Measurements from ENCODE around the gene N4BP2L2. TPM values are rescaled to one million over a fixed set of nuclear protein-coding genes. Genes with fewer than 3 reads are reported as not detected.

The N4BP2L2 gene
- total RNA-seq, 1 experiment from 2014 or later = 92.7 TPM

- ChIA-PET POLR2A (no interaction called here), RAD21 (ENCODE audit: low non-redundant PET in 1 of 2, low total read pairs in 2 of 2, uncharacterized antibody in 2 of 2, unreplicated experiment in 2 of 2) (no interaction called here), CTCF (interaction anchor here (0.9 kb wide), 1 partner anchor 589 kb away, joined by 3 read pairs; no protein-coding TSS in a partner anchor)
- no peak for DNase-seq (ENCODE audit: low read depth, low spot score)
- no peak overlapping the region for H2AFZ ChIP-seq (ENCODE audit: low read depth, low read length, poor library complexity, severe bottlenecking)
- no peaks in the 10 kb centered on the region for H3K9me3 ChIP-seq (ENCODE audit: control insufficient read depth in 1 of 2, insufficient read depth in 1 of 2, low read depth in 1 of 2, low read length in 2 of 2)
- H3K9ac ChIP-seq (ENCODE audit: low read length) = no peak overlapping the region
- H3K27ac ChIP-seq (ENCODE audit: low read depth, low read length) = no peak overlapping the region
- TF ChIP-seq CBX3 (IDR thresholded peaks at IDR 0.05; ENCODE audit: low read depth) = no peak
- TF ChIP-seq EGR1 (IDR thresholded peaks at IDR 0.05; ENCODE audit: low read depth) = no peak
- TF ChIP-seq POLR2A (IDR thresholded peaks at IDR 0.05; ENCODE audit: borderline replicate concordance, extremely low read depth, insufficient read depth, insufficient read length) = no peak
- TF ChIP-seq JUND (IDR thresholded peaks at IDR 0.05) = no peak
- intact Hi-C loops (cut with micrococcal nuclease) = no loop called here
- no peaks in the 10 kb centered on the region for H3K27me3 ChIP-seq (ENCODE audit: insufficient read depth, low read length)
- H4K20me1 ChIP-seq (ENCODE audit: insufficient read depth) = no peaks in the 10 kb centered on the region
- H3K79me2 ChIP-seq (ENCODE audit: insufficient read depth, low read length) = no peaks in the 10 kb centered on the region
- no peak overlapping the region for H3K4me2 ChIP-seq (ENCODE audit: low read length)
- no peak overlapping the region for H3K4me3 ChIP-seq (replicated peaks in 1 of 2; ENCODE audit: low read depth in 1 of 2, low read length in 2 of 2)
- H3K9me2 ChIP-seq (ENCODE audit: insufficient read depth) = no peaks in the 10 kb centered on the region
- TSS peak; percentile 7 for BruUV-seq (replicated peaks)
- no peaks in the 10 kb centered on the region for H3K4me1 ChIP-seq (ENCODE audit: control insufficient read depth in 1 of 2, insufficient read depth in 2 of 2, low read length in 2 of 2)
- no peaks in the 10 kb centered on the region for H3K36me3 ChIP-seq (ENCODE audit: control insufficient read depth in 1 of 2, insufficient read depth in 2 of 2, low read length in 2 of 2)
- ATAC-seq = no peak
Observed at GRCh38 chr13:32499538-32500210, 38.9 kb downstream of the N4BP2L2 start.

GRCh38 chr13:32497589-32497988, 41.0 kb downstream of the N4BP2L2 start:
- intact Hi-C loops (cut with micrococcal nuclease) = no loop called here
- no peak for ATAC-seq
- TF ChIP-seq ZBTB33 (IDR thresholded peaks at IDR 0.05; ENCODE audit: extremely low read depth, insufficient replicate concordance, low read length) (no peak), EGR1 (IDR thresholded peaks at IDR 0.05; ENCODE audit: low read depth) (no peak), YY1 (IDR thresholded peaks at IDR 0.05; ENCODE audit: extremely low read depth, insufficient replicate concordance, low read depth, low read length) (no peak), SIN3A (IDR thresholded peaks at IDR 0.05; ENCODE audit: low read depth) (no peak), CBX3 (IDR thresholded peaks at IDR 0.05; ENCODE audit: low read depth) (no peak), CTCF (IDR thresholded peaks at IDR 0.05 in 2 of 3, conservative IDR thresholded peaks at IDR 0.05 in 1 of 3; ENCODE audit: borderline replicate concordance in 1 of 3, insufficient read depth in 1 of 3, low read depth in 2 of 3, low read length in 2 of 3) (no peak), REST (IDR thresholded peaks at IDR 0.05; ENCODE audit: low read depth) (no peak), POLR2AphosphoS5 (IDR thresholded peaks at IDR 0.05; ENCODE audit: low read depth, low read length) (no peak), JUND (IDR thresholded peaks at IDR 0.05) (no peak), SP1 (IDR thresholded peaks at IDR 0.05; ENCODE audit: low read depth) (no peak), ELF1 (IDR thresholded peaks at IDR 0.05; ENCODE audit: borderline replicate concordance, low read depth) (no peak)

More at GRCh38 chr13:32497589-32497988, 41.0 kb downstream of the N4BP2L2 start:
- no TSS peak for BruUV-seq (replicated peaks)
- Histone ChIP-seq H2AFZ (ENCODE audit: low read depth, low read length, poor library complexity, severe bottlenecking) (no peak overlapping the region), H3K4me2 (ENCODE audit: low read length) (no peak overlapping the region), H3K27me3 (ENCODE audit: insufficient read depth, low read length) (no peaks in the 10 kb centered on the region), H4K20me1 (ENCODE audit: insufficient read depth) (no peaks in the 10 kb centered on the region), H3K9me3 (ENCODE audit: control insufficient read depth in 1 of 2, insufficient read depth in 1 of 2, low read depth in 1 of 2, low read length in 2 of 2) (no peaks in the 10 kb centered on the region), H3K9ac (ENCODE audit: low read length) (no peak overlapping the region), H3K79me2 (ENCODE audit: insufficient read depth, low read length) (no peaks in the 10 kb centered on the region), H3K36me3 (ENCODE audit: control insufficient read depth in 1 of 2, insufficient read depth in 2 of 2, low read length in 2 of 2) (no peaks in the 10 kb centered on the region), H3K27ac (ENCODE audit: low read depth, low read length) (no peak overlapping the region), H3K4me3 (replicated peaks in 1 of 2; ENCODE audit: low read depth in 1 of 2, low read length in 2 of 2) (no peak overlapping the region), H3K9me2 (ENCODE audit: insufficient read depth) (no peaks in the 10 kb centered on the region), H3K4me1 (ENCODE audit: control insufficient read depth in 1 of 2, insufficient read depth in 2 of 2, low read length in 2 of 2) (no peaks in the 10 kb centered on the region)
- RAD21 ChIA-PET (ENCODE audit: low non-redundant PET in 1 of 2, low total read pairs in 2 of 2, uncharacterized antibody in 2 of 2, unreplicated experiment in 2 of 2) = no interaction called here
- CTCF ChIA-PET = no interaction called here
- POLR2A ChIA-PET = no interaction called here
- no peak for DNase-seq (ENCODE audit: low read depth, low spot score)

All from HCT116 (cell line).